SK-N-SH (cell line): Measurements from ENCODE around the gene CSNK2A2. TPM values are rescaled to one million over a fixed set of nuclear protein-coding genes. Genes with fewer than 3 reads are reported as not detected.

Experiments
- CTCF ChIA-PET: fragments of 300-600, 350-600 bp; formaldehyde crosslinking; extraction: SDS; loops from one replicate; lab custom pipeline; 2021; lab: Yijun Ruan, JAX
- POLR2A ChIA-PET: fragments of 350-600 bp; sonication (Branson Sonifier 250); formaldehyde crosslinking; extraction: SDS; loops from one replicate; lab custom pipeline; 2020; ENCODE audit warnings: antibody characterized with exemption, inconsistent platforms; lab: Yijun Ruan, JAX
- DNase-seq: peaks from one replicate; pipeline ENCODE4 v3.0.0; 2012
- H2AFZ ChIP-seq: fragments of 200-600 bp; sonication (generic); 2 replicates; pipeline ENCODE4 v1.8.1; 2016; ENCODE audit warnings: antibody characterized with exemption, mild to moderate bottlenecking, low read depth
- H3F3A ChIP-seq: fragments of 200-600 bp; sonication (generic); replicated peaks from 2 replicates; pipeline ENCODE3; 2016; ENCODE audit warnings: antibody characterized with exemption, mild to moderate bottlenecking; ENCODE audit not compliant: insufficient read depth
- H3K27ac ChIP-seq, 2 experiments: fragments of 200-500 bp in 1 of 2; fragments of 200-600 bp in 1 of 2; sonication (Bioruptor generic) in 1 of 2; sonication (generic), shearing (Covaris generic) in 1 of 2; 2 replicates each; pipeline versions ENCODE4 v1.5.1 to v1.6.1; 2014 to 2016; ENCODE audit warnings: low read depth in 2 of 2, inconsistent platforms in 1 of 2, low read length in 1 of 2, mild to moderate bottlenecking in 1 of 2, mixed read lengths in 1 of 2
- H3K27me3 ChIP-seq: fragments of 200-600 bp; sonication (generic), shearing (Covaris generic); 2 replicates; pipeline ENCODE4 v1.6.1; 2016; ENCODE audit warnings: mixed run types; ENCODE audit not compliant: insufficient read depth
- H3K36me3 ChIP-seq, 2 experiments: fragments of 200-500 bp in 1 of 2; fragments of 200-600 bp in 1 of 2; sonication (Bioruptor generic) in 1 of 2; sonication (generic) in 1 of 2; replicated peaks in 1 of 2; 2 replicates each; pipeline versions ENCODE3 to v1.5.1; 2014 to 2016; ENCODE audit warnings: low read length in 1 of 2, mild to moderate bottlenecking in 1 of 2; ENCODE audit not compliant: insufficient read depth in 2 of 2, control insufficient read depth in 1 of 2
- H3K4me1 ChIP-seq, 2 experiments: fragments of 200-500 bp in 1 of 2; fragments of 200-600 bp in 1 of 2; sonication (Bioruptor generic) in 1 of 2; sonication (generic), shearing (Covaris generic) in 1 of 2; 2 replicates each; pipeline versions ENCODE4 v1.5.1 to v1.6.1; 2014 to 2016; ENCODE audit warnings: low read depth in 1 of 2, low read length in 1 of 2, mixed run types in 1 of 2; ENCODE audit not compliant: insufficient read depth in 2 of 2, control insufficient read depth in 1 of 2
- H3K4me2 ChIP-seq: fragments of 200-600 bp; sonication (generic), shearing (Covaris generic); 2 replicates; pipeline ENCODE4 v1.6.1; 2017; ENCODE audit warnings: mixed run types
- H3K4me3 ChIP-seq, 2 experiments: fragments of 200-500 bp in 1 of 2; fragments of 200-600 bp in 1 of 2; sonication (Bioruptor generic) in 1 of 2; sonication (generic), shearing (Covaris generic) in 1 of 2; 2 replicates each; pipeline versions ENCODE4 v1.5.1 to v1.8.1; 2014 to 2016; ENCODE audit warnings: low read depth in 2 of 2, inconsistent platforms in 1 of 2, low read length in 1 of 2, mild to moderate bottlenecking in 1 of 2, mixed read lengths in 1 of 2, moderate library complexity in 1 of 2
- H3K79me2 ChIP-seq: fragments of 200-600 bp; sonication (generic); 2 replicates; pipeline ENCODE4 v1.8.1; 2017; ENCODE audit warnings: mild to moderate bottlenecking; ENCODE audit not compliant: insufficient read depth
- H3K9ac ChIP-seq: fragments of 200-600 bp; sonication (generic); 2 replicates; pipeline ENCODE4 v1.6.1; 2017; ENCODE audit warnings: mixed run types
- H3K9me2 ChIP-seq: fragments of 200-600 bp; sonication (generic); 2 replicates; pipeline ENCODE4 v1.6.1; 2017; ENCODE audit warnings: mixed run types
- H3K9me3 ChIP-seq: fragments of 200-600 bp; sonication (generic); 2 replicates; pipeline ENCODE4 v1.6.1; 2017; ENCODE audit warnings: mixed run types, mild to moderate bottlenecking, moderate library complexity
- H4K20me1 ChIP-seq: fragments of 200-600 bp; sonication (generic); 2 replicates; pipeline ENCODE4 v1.6.1; 2017; ENCODE audit warnings: mild to moderate bottlenecking, mixed run types; ENCODE audit not compliant: insufficient read depth
- CHD2 ChIP-seq: fragments of 150-350 bp; IDR thresholded peaks from 2 replicates; pipeline ENCODE4 v1.6.1; 2018; ENCODE audit warnings: low read length; ENCODE audit not compliant: partially characterized antibody
- EP300 ChIP-seq, 2 experiments: IDR thresholded peaks; 2 replicates each; pipeline versions ENCODE4 v1.4.0 to v1.6.1; 2012; ENCODE audit warnings: borderline replicate concordance in 1 of 2, low read depth in 1 of 2, low read length in 1 of 2
- FOXJ3 ChIP-seq: sonication (generic); formaldehyde crosslinking; IDR thresholded peaks from 2 replicates; pipeline ENCODE4 v1.5.1; 2020; ENCODE audit warnings: mild to moderate bottlenecking, missing genetic modification reagents
- GATA2 ChIP-seq: sonication (generic); formaldehyde crosslinking; IDR thresholded peaks from 2 replicates; pipeline ENCODE4 v1.5.0; 2020; ENCODE audit warnings: mild to moderate bottlenecking, missing genetic modification reagents
- JUND ChIP-seq: IDR thresholded peaks from 2 replicates; pipeline ENCODE4 v1.4.0; 2012
- MXI1 ChIP-seq: IDR thresholded peaks from 2 replicates; pipeline ENCODE4 v1.6.1; 2012; ENCODE audit warnings: mild to moderate bottlenecking, low read depth, low read length, improper control_type of control experiment
- POLR2AphosphoS5 ChIP-seq: IDR thresholded peaks from 2 replicates; pipeline ENCODE4 v1.6.1; 2012; ENCODE audit warnings: low read depth, low read length
- RAD21 ChIP-seq: IDR thresholded peaks from 2 replicates; pipeline ENCODE4 v1.6.1; 2012; ENCODE audit warnings: mild to moderate bottlenecking, low read length
- RFX5 ChIP-seq: IDR thresholded peaks from 2 replicates; pipeline ENCODE4 v1.6.1; 2012; ENCODE audit warnings: mild to moderate bottlenecking, improper control_type of control experiment, low read length
- SIN3A ChIP-seq: IDR thresholded peaks from 2 replicates; pipeline ENCODE4 v1.6.1; 2012; ENCODE audit warnings: low read depth, mild to moderate bottlenecking, low read length, moderate library complexity, borderline replicate concordance
- TCF12 ChIP-seq: IDR thresholded peaks from 2 replicates; pipeline ENCODE4 v1.4.0; 2012
- YY1 ChIP-seq: IDR thresholded peaks from 2 replicates; pipeline ENCODE4 v1.4.0; 2012; ENCODE audit warnings: low read depth, mild to moderate bottlenecking
- WGBS: methylation state at CpG from one replicate; pipeline ENCODE4 v1.1.6; 2017; ENCODE audit warnings: low lambda C conversion rate; 5-methylcytosine and 5-hydroxymethylcytosine counted together
- polyA plus RNA-seq, 3 experiments: library from polyadenylated mRNA; depleted of rRNA; stranded (reverse); fragments of >200 nt; gene quantifications; 2 replicates each; pipeline ENCODE4 v1.2.3, GENCODE V29; 2012
- TF ChIP-seq, protein P1 (sequence below): IDR thresholded peaks from 2 replicates; pipeline ENCODE4 v1.6.1; 2012; ENCODE audit warnings: mild to moderate bottlenecking, low read depth, low read length, moderate library complexity
- TF ChIP-seq, protein P2 (sequence below): IDR thresholded peaks from 2 replicates; pipeline ENCODE4 v1.4.0; 2012; ENCODE audit warnings: low read depth
- TF ChIP-seq, protein P3 (sequence below): fragments of 150-350 bp; IDR thresholded peaks from 2 replicates; pipeline ENCODE4 v1.6.1; 2016; ENCODE audit warnings: mild to moderate bottlenecking, low read depth, low read length
- TF ChIP-seq, protein P4 (sequence below): IDR thresholded peaks from 2 replicates; pipeline ENCODE4; 2012

CSNK2A2 gene
- polyA plus RNA-seq, 1 of the 3 experiments (the other 2 are of a cell fraction): 25.8 TPM

DNA sequence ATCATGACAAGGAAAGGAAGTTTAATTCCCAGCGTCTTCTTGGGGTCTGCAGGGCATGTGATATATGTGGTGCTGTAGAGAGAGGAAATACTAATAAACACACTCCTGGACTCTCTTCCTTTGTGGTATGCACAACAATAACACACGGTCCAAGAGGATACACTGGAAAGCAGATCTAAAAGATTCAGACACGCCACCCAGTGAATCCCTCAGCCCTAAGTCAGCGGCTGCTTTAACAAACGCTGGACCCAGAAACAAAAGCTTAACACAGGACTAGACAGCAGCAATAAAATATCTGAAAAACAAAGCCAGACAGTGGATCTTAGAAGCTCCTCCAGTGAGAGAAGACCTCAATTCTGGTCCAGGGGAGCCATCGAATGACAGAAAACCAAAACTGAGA lies 81.8 kb downstream of the CSNK2A2 start (continued):
- TF ChIP-seq, protein P1, sequence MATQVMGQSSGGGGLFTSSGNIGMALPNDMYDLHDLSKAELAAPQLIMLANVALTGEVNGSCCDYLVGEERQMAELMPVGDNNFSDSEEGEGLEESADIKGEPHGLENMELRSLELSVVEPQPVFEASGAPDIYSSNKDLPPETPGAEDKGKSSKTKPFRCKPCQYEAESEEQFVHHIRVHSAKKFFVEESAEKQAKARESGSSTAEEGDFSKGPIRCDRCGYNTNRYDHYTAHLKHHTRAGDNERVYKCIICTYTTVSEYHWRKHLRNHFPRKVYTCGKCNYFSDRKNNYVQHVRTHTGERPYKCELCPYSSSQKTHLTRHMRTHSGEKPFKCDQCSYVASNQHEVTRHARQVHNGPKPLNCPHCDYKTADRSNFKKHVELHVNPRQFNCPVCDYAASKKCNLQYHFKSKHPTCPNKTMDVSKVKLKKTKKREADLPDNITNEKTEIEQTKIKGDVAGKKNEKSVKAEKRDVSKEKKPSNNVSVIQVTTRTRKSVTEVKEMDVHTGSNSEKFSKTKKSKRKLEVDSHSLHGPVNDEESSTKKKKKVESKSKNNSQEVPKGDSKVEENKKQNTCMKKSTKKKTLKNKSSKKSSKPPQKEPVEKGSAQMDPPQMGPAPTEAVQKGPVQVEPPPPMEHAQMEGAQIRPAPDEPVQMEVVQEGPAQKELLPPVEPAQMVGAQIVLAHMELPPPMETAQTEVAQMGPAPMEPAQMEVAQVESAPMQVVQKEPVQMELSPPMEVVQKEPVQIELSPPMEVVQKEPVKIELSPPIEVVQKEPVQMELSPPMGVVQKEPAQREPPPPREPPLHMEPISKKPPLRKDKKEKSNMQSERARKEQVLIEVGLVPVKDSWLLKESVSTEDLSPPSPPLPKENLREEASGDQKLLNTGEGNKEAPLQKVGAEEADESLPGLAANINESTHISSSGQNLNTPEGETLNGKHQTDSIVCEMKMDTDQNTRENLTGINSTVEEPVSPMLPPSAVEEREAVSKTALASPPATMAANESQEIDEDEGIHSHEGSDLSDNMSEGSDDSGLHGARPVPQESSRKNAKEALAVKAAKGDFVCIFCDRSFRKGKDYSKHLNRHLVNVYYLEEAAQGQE: no peak
- no peak for TF ChIP-seq FOXJ3 (CRISPR knock-in tag)
- TF ChIP-seq, protein P2, sequence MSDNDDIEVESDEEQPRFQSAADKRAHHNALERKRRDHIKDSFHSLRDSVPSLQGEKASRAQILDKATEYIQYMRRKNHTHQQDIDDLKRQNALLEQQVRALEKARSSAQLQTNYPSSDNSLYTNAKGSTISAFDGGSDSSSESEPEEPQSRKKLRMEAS: no peak
- TF ChIP-seq, protein P3, sequence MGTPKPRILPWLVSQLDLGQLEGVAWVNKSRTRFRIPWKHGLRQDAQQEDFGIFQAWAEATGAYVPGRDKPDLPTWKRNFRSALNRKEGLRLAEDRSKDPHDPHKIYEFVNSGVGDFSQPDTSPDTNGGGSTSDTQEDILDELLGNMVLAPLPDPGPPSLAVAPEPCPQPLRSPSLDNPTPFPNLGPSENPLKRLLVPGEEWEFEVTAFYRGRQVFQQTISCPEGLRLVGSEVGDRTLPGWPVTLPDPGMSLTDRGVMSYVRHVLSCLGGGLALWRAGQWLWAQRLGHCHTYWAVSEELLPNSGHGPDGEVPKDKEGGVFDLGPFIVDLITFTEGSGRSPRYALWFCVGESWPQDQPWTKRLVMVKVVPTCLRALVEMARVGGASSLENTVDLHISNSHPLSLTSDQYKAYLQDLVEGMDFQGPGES: no peak
- no peak for TF ChIP-seq POLR2AphosphoS5
- TF ChIP-seq MXI1: no peak
- no peak for TF ChIP-seq RAD21
- TF ChIP-seq JUND: no peak
- TF ChIP-seq SIN3A: no peak
- no peak for TF ChIP-seq YY1
- TF ChIP-seq, protein P4, sequence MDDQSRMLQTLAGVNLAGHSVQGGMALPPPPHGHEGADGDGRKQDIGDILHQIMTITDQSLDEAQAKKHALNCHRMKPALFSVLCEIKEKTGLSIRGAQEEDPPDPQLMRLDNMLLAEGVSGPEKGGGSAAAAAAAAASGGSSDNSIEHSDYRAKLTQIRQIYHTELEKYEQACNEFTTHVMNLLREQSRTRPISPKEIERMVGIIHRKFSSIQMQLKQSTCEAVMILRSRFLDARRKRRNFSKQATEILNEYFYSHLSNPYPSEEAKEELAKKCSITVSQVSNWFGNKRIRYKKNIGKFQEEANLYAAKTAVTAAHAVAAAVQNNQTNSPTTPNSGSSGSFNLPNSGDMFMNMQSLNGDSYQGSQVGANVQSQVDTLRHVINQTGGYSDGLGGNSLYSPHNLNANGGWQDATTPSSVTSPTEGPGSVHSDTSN: no peak

DNA sequence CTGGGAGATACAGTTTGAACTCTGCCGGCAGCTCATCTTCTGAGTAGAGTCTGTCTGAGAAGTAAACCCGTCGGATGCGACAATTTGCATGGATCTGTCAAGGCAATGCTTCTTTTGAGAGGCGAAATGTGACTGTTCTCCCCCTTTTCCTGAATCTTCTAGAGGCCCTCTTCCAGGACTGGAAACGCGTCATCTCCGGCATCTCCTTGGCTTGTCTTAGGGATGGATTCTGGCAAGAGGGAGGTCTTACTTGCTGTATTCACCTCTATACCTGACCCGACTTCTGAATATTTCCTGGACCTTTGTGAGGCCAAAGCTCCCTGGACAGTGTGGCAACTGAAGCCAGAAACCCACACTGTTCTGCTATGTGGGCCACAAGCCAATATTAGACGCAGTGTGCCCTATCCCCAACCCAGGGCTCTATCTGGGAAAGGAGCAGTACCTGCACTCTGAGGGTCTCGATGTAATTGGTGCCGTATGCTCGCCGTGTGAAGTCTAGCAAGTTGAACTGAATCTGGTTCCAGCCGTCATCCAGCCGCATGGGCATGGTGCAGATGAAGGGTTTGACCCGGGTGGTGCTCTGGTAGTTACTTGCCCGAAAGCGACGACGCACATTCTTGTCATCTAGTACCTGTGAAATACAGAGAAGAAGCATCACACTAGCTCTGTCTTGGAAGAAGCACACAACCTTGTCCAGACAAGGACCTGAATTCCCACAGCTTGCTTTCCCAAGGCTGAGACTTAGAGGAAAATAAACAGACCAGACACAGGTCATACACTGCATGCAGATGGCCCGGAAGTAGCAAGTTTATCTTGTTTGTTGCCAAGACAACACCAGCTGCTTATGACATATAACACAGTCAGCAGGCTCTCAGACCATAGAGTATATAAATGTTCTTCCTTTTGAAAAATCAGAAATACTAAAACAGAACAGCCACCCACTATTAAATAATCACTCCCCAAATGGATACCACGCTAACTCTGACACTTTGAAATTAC lies 82.8 kb downstream of the CSNK2A2 start:
- H3K9ac ChIP-seq: no peak overlapping the region
- H3K9me2 ChIP-seq: no peaks in the 10 kb centered on the region
- peak in 1 of 2 experiments; percentile 85; a peak in 2 of 4 replicates for TF ChIP-seq EP300 (IDR thresholded peaks at IDR 0.05; ENCODE audit: borderline replicate concordance in 1 of 2, low read depth in 1 of 2, low read length in 1 of 2)
- peak; percentile 78 for TF ChIP-seq FOXJ3 (CRISPR knock-in tag)
- TF ChIP-seq MXI1: peak; percentile 93
- no peak for TF ChIP-seq RFX5
- TF ChIP-seq JUND: no peak
- TF ChIP-seq CHD2: peak; percentile 57
- peak; percentile 66 for TF ChIP-seq GATA2 (CRISPR knock-in tag)
- TF ChIP-seq, protein P4: no peak
- 0 out of 2 replicates have a peak, but pooled peaks have one; percentile 16 for TF ChIP-seq TCF12
- H3K27me3 ChIP-seq: no peaks in the 10 kb centered on the region
- peaks cover 30 to 38% of the 10 kb centered on the region in 2 experiments for H3K36me3 ChIP-seq
- H4K20me1 ChIP-seq: peaks cover 34% of the 10 kb centered on the region
- H3K27ac ChIP-seq: peak overlapping the region in 1 of 2 experiments; percentile 97; a peak in 3 of 4 replicates
- H3F3A ChIP-seq: no peaks in the 10 kb centered on the region
- ChIA-PET POLR2A (interaction anchor here (0.6 to 1.9 kb wide), 2 partner anchors 14 to 82 kb away, joined by 3 to 6 read pairs; partner anchors contain the start of gene CFAP20), CTCF (interaction anchor here (0.6 to 4.6 kb wide), 11 partner anchors 11 to 96 kb away, joined by 3 to 23 read pairs (median 4); partner anchors contain the start of gene MMP15)
- peaks cover 15 to 64% of the 10 kb centered on the region in 2 experiments; a peak in 3 of 4 replicates for H3K4me1 ChIP-seq
- H3K4me2 ChIP-seq: no peak overlapping the region
- H2AFZ ChIP-seq: no peak overlapping the region
- peaks cover 33% of the 10 kb centered on the region for H3K79me2 ChIP-seq
- H3K4me3 ChIP-seq: peak overlapping the region in 1 of 2 experiments; percentile 18; a peak in 1 of 4 replicates
- DNase-seq: peak; percentile 68
- WGBS: 70% methylated on average over 21 of the region's 23 CpGs
- H3K9me3 ChIP-seq: no peaks in the 10 kb centered on the region
